ENCODE measurements around the gene TASOR2. TPM values are rescaled to one million over a fixed set of nuclear protein-coding genes. Genes with fewer than 3 reads are reported as not detected.

The TASOR2 gene
- total RNA-seq, 1 donor from 2014 or later: 62.6 TPM

DNA sequence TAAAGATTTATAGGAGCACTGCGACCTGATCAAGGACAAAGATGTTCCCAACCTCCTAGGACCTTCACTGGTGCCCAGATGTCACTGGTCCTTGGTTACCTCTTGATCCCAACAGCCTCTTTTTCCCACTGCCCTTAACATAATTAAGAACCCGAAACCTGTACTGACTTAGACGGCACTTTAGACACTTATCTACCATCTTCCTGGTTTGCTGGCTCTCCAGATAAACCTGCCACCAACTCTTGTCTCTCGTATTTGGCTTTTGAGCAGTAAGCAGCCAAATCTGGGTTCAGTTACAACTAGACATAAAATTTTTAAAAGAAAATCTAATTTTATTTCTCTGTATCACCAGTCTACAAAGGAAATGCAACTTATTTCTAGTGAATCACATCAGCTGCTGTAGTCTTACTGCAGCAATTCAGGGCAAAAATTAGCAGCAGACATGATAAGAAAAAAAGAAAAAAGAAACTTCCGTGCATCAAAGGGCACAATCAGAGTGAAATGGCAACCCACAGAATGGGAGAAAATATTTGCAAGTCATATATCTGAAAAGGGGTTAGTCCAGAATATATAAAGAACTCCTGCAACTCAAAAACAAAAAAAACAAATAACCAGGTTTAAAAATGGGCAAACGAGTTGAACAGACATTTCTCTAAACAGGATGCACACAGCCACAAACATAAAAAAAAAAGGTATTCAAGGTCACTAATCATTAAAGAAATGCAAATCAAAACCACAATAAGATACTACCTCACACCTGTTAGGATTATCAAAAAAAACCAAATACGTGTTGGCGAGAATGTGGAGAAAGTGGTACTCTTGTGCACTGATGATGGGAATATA lies 27.7 kb upstream of the TASOR2 start:
- DNase-seq (ENCODE audit: low spot score): no peak
- Mint-ChIP-seq H3K4me1 (ENCODE audit: low read depth) (no peaks in the 10 kb centered on the region), H3K36me3 (ENCODE audit: low read depth) (peaks cover under 1% of the 10 kb centered on the region), H3K27me3 (ENCODE audit: low read depth) (no peaks in the 10 kb centered on the region), H3K4me3 (ENCODE audit: unreplicated experiment) (no peak overlapping the region), H3K27ac (ENCODE audit: unreplicated experiment) (no peak overlapping the region), H3K9me3 (ENCODE audit: low read depth) (no peaks in the 10 kb centered on the region)
- TF ChIP-seq, protein P1, sequence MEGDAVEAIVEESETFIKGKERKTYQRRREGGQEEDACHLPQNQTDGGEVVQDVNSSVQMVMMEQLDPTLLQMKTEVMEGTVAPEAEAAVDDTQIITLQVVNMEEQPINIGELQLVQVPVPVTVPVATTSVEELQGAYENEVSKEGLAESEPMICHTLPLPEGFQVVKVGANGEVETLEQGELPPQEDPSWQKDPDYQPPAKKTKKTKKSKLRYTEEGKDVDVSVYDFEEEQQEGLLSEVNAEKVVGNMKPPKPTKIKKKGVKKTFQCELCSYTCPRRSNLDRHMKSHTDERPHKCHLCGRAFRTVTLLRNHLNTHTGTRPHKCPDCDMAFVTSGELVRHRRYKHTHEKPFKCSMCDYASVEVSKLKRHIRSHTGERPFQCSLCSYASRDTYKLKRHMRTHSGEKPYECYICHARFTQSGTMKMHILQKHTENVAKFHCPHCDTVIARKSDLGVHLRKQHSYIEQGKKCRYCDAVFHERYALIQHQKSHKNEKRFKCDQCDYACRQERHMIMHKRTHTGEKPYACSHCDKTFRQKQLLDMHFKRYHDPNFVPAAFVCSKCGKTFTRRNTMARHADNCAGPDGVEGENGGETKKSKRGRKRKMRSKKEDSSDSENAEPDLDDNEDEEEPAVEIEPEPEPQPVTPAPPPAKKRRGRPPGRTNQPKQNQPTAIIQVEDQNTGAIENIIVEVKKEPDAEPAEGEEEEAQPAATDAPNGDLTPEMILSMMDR (IDR thresholded peaks at IDR 0.05): no peak

DNA sequence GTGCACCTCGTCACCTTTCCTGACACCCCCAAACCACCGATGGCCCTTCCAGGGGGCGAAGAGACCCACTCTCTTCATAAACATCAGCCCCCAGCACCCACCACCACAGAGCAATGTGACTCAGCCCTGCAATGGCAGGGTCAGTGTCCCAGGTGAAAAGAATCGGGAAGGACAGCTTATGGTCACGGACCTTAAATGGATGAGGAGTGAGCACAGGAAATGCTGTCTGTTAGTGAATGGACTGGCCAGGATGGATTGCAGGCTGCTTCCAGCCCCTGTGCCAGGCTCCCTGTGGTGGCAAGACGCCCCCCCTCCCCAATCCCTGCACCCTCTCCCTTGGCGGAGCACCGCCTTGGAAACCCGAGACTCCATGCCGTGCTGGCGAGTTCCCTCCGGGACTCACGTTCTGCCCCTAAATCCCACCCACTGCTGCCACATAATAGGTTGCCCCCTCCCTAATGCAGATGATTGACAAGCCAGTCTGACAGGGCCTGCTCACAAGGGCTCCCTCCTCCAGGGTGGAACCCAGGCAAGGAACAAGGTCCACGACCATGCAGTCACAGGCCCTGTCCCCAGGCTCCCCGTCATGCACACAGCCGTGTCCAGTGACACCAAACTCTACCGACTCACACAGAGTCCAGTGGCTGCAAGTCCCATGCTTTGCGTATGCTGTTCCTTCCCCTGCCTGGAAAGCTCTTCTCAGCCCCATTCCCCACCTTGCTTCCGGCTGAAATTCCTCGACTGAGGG lies 25.6 kb upstream of the TASOR2 start:
- Mint-ChIP-seq H3K4me3 (ENCODE audit: unreplicated experiment) (no peak overlapping the region), H3K9me3 (ENCODE audit: low read depth) (no peaks in the 10 kb centered on the region), H3K4me1 (ENCODE audit: low read depth) (no peaks in the 10 kb centered on the region), H3K27me3 (ENCODE audit: low read depth) (no peaks in the 10 kb centered on the region), H3K36me3 (ENCODE audit: low read depth) (no peaks in the 10 kb centered on the region), H3K27ac (ENCODE audit: unreplicated experiment) (no peak overlapping the region)
- no peak for DNase-seq (ENCODE audit: low spot score)
- TF ChIP-seq, protein P1 (IDR thresholded peaks at IDR 0.05): no peak

DNA sequence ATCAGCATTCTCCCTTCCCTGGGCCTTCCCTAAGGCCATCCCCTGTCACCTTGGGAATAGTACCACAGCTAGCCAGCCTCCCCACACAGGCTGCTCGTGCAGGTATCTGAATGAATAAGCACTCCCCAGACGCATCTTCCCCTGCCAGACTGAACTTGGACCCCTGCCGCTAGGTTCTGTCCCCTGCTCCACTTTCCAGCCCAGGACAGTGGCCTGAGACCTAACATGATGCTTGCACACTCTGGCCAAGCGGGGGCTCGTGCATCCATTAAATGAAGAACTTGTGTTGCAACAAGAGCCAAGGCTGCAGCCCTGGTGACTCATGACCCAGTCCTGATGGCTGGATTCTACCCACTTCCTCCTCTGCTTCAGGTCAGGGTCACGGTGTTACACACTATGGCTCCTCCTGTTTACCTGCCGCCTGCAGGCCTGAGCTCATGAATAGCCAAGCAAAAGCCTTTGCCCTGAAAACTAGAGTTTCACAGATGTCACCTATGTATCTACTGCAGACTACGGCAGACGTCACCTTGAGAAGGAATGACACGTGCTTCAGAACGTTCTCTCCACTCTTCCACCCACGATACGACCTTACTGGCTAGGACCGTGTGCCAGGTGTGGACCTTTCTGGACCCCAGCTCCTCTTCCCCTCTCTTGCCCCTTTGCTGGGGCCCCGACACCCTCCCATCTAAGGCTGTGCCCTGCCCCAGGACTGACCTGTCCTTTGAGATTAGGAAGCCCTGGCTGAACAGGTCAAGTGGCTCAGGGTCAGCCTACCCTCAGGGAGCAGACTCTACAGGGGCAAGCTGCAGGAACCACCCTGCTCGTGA lies 24.7 kb upstream of the TASOR2 start:
- DNase-seq (ENCODE audit: low spot score): no peak

DNA sequence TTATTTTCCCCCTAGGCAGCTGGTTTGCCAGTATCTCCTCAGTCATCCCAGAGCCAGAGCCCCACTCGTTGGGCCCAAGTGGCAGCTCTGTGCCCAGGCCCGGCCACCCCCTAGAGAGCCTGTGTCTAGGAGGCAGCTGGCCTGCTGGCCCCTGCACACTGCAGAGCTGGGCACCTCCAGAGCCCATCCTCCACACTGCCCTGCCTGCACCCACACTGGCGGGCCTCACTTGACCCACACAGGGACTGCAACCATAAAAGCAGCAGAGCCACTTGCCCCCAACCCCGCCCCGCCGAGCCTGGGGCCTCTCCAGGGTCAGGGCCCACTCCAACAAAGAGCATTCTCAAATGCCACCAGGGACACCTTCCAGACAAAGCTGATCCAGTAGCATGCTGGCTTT lies 23.6 kb upstream of the TASOR2 start:
- no peak for DNase-seq (ENCODE audit: low spot score)
- H3K36me3 Mint-ChIP-seq (ENCODE audit: low read depth): no peaks in the 10 kb centered on the region
- H3K4me3 Mint-ChIP-seq (ENCODE audit: unreplicated experiment): no peak overlapping the region
- H3K27me3 Mint-ChIP-seq (ENCODE audit: low read depth): no peaks in the 10 kb centered on the region
- no peak overlapping the region for H3K27ac Mint-ChIP-seq (ENCODE audit: unreplicated experiment)
- H3K9me3 Mint-ChIP-seq (ENCODE audit: low read depth): no peaks in the 10 kb centered on the region
- TF ChIP-seq, protein P1 (IDR thresholded peaks at IDR 0.05): no peak
- peaks cover 4% of the 10 kb centered on the region for H3K4me1 Mint-ChIP-seq (ENCODE audit: low read depth)

More for the DNA sequence above, 24.7 kb upstream of the TASOR2 start:
- TF ChIP-seq, protein P1 (IDR thresholded peaks at IDR 0.05): no peak
- Mint-ChIP-seq H3K36me3 (ENCODE audit: low read depth) (no peaks in the 10 kb centered on the region), H3K27ac (ENCODE audit: unreplicated experiment) (no peak overlapping the region), H3K4me1 (ENCODE audit: low read depth) (no peaks in the 10 kb centered on the region), H3K4me3 (ENCODE audit: unreplicated experiment) (no peak overlapping the region), H3K9me3 (ENCODE audit: low read depth) (no peaks in the 10 kb centered on the region), H3K27me3 (ENCODE audit: low read depth) (no peaks in the 10 kb centered on the region)
